ENCODE data around the gene PLSCR4.
A peak's percentile ranks its signal among the peaks of the same experiment; 100 is the strongest.

The PLSCR4 gene

DNA sequence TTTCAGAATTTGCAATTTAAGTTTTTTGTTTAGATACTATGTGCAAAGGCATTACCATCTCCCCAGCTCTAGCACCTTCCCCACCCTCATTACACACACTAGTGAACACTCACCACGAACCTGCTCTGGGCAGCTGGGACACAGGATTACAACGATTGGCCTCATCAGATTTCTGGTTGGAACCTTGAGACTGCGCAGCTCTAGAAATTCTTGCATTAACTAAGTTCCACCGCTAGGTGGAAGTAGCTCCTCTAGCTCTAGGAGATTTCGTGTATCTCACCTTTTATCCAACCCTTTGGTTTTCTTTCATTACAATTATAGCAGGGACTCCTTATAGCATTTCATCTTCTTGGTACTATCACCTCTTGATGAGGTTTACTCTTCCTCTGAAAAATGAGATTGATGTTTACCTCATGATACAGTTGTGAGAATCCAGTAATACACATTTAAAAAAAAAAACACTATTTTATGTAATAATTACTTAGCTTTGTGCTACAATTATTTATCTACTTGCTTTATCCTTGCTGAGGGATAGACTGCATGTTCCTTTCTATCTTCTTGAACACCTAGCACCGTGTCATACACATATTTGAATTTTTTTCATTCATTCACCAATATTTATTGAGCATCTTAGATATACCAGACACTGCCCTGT lies 61.3 kb downstream of the PLSCR4 start:
- DNase-seq = peak; percentile 43

GRCh38 chr3:146187334-146187950 lies 63.5 kb downstream of the PLSCR4 start:
- DNase-seq = no peak

DNA sequence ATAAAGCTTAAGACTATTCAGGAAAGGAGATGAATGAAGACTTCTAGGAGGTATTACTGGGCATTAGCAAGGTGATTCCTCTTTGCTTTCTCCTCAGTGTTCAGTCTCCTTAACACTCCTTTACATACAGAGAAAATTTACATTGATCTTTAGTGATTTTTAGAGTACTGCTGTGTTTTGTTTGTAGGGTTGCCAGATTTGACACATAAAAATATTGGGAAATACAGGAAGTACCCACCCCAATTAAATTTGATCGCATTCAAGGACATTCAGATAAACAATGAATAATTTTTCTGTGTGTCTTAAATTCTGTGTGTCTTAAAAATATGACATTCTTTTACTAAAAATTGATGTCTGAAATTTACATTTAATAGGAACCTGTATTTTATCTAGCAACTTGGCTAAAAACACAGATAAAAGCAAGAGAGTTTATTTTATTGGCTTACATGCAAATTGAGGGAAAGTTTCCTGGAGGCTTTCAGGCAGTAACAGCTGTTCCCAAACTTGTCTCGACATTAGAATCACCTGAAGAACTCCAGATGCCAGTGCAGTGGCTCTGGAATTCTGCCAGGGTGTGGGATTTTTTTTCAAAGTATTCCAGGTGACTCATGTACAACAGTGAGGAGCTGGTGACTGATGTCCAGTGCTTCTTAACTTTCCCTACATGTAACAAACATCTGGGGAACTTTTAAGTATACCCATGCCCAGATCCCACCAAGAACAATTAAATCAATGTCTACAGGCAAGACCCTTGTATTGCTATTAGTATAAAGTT lies 66.5 kb downstream of the PLSCR4 start:
- DNase-seq = no peak

- DNase-seq = no peak
Observed at GRCh38 chr3:146181216-146181615, 69.7 kb downstream of the PLSCR4 start.

GRCh38 chr3:146180376-146180775 lies 70.5 kb downstream of the PLSCR4 start:
- no peak for DNase-seq

DNA sequence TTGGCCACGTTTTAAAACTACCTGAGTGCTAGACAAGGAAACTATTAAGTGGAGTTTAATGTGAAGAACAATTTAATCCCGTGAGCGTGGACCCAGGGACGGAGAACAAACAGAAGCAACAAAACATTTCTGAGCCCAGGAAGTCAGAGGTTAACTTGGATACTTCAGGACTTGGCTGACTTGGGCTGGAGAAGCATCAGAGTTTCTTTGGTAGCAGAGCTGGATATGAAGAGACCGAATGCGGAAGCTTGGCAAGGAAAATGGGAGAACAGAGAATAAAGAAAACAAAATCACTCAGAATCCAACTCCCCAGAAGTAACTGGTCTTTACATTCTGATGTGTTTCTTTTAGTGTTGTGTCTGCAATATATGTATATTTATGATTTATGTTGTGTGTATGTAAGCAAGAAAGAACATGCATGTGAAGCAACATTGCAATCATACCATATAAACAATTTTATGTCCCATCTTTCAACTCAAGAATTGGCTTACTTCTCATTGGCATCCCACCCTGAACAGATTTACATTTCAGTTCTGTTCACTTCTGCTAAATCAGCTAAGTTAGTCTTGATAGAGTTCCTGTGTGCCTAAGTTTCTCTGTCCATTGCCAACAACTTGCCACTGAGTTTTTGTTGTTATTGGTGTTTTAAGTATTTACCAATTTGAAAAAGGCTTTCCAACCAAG lies 72.8 kb downstream of the PLSCR4 start:
- DNase-seq = no peak

- DNase-seq = no peak
Observed at GRCh38 chr3:146177519-146177918, 73.4 kb downstream of the PLSCR4 start.

DNA sequence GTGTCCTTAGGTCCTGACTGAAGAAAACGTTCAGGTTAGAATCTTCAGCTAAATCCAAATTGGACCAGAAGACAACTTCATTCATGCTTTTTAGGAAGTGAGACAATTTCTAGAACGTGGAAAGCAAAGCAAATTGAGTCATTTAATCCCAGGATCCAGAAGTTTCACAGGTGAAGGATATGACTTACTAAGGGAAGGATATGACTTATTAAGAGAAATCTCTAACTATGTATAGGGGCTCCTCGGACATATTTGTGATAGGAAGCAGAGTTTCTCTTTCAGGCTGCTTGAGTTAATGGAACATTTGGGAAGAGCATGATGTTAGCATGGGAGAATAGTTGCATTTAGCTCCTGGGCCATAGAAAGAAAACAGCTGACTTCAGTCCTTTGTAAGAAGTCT lies 73.8 kb downstream of the PLSCR4 start:
- DNase-seq = no peak

- no peak for DNase-seq
Observed at GRCh38 chr3:146172586-146172985, 78.3 kb downstream of the PLSCR4 start.

GRCh38 chr3:146170591-146170990 lies 80.3 kb downstream of the PLSCR4 start:
- no peak for DNase-seq

GRCh38 chr3:146169891-146170290 lies 81.0 kb downstream of the PLSCR4 start:
- DNase-seq = no peak

DNA sequence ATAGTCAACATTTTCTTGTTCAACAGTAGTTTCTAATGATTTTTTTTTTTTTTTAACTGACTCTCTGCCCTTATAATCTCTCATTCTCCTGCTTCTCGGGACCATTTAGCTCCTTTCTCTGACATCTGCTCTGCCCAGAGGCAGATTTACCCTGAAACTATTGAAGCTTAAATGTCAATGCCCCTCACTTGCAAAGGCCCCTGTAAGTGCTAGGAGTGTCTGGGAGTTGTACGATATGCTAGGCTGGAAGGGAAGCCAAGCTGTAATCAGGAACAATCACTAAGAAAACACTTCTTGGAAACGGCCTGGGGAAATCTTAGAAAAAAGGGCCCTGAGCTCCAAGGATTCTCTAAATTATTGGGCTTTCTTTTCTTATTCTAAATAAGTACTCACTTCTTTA lies 84.1 kb downstream of the PLSCR4 start:
- no peak for DNase-seq

- peak; percentile 81 for DNase-seq
Observed at GRCh38 chr3:146166415-146166821, 84.5 kb downstream of the PLSCR4 start.

GRCh38 chr3:146165877-146166276 lies 85.0 kb downstream of the PLSCR4 start:
- DNase-seq = no peak

DNA sequence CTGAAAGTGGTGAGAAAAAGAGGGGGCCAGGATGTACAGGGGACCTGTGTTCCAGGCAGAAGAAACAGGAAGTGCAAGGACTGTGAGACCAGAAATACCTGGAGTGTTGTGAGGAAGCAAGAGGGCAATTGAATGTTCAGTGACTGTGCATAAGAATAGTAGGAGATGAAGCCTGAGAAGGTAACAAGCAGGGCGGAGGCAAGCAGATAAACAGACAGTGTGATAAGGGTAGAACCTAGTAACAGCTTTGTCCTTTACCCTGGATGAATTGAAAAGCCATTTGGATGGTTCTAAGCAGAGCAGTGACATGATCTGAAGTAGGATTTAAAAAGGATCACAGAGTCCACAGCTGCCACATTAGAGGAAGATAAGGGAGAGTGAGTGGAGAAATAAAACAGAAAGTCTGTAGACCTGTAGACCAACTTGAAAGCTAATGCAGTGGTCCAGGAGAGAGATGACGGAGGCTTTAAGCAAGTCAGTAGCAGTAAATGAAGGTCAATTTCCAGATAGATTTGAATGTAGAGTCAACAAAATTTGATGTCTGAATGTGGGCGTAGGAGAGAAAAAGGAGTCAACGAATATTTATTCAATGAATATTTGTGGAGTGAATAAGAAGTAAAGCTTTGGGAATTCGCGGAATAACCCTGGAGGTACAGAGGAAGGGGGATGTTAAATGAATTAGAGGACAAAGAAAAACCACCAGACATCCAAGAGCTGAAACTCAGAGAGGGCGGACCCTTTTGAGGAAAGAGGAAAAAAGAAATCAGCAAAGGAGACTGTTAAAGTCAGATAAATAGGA lies 85.7 kb downstream of the PLSCR4 start:
- DNase-seq = no peak

GRCh38 chr3:146164506-146164905 lies 86.4 kb downstream of the PLSCR4 start:
- no peak for DNase-seq

DNA sequence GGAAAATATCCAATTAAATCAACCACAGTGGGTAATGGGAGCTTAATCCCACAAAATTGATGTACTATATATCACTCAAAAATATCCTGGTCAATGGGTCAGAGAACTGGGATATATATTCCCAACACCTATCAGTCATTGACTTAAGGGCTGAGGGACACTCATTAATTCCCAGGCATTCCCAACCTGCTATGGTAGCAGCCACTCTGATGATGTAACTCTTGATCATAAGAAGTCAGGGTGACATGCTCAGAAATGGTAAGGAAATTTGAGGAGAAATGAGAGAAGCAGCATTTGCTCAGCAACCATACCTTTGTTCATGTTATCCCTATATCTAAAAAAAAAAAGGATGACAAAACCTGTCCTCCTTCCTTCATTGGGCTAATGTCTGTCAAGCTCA lies 86.8 kb downstream of the PLSCR4 start:
- no peak for DNase-seq

DNA sequence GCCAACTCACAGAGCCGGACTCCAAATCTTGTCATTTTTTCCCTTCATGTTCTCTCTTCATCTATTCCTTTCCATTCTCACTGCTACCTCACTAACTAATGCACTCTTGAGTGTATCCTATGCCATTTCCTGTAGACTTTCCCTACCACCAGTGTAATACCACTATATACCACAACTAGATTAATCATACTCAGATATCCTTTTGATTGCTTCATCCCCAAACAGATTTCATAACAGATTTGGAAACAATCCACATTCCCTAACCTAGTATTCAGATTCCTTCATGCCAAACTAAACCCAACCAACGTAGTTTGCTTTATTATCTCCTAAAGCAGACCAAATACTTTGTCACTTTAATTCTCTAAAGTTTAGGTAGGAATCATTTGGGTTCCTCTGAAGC lies 87.3 kb downstream of the PLSCR4 start:
- DNase-seq = no peak

DNA sequence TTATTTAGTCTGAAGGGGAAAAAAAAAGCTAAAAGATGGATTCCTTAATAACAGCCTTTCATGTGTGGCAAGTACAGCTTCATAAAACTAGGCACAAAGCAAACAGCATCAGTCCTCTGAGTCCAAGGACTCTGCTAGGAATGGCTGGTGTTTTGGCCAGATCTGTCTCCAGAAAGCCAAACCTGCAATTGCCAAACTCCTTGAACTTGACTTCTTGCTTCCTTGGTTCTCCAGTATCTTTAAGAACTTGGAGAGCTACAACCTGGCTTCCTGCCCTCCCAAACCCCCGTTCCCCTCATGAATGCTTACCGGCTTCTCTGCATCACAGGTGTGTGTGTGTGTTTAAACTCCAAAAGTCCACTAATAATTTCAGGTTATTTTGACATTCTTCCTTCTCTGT lies 88.3 kb downstream of the PLSCR4 start:
- DNase-seq = no peak

- no peak for DNase-seq
Observed at GRCh38 chr3:146161663-146162002, 89.3 kb downstream of the PLSCR4 start.

GRCh38 chr3:146160964-146161662 lies 89.8 kb downstream of the PLSCR4 start, which contains the start of gene PLOD2:
TSS of gene PLOD2 (minus strand) at chr3:146161184. CDS start at chr3:146160989, 195 bp downstream.
- peak; percentile 68 for DNase-seq

DNA sequence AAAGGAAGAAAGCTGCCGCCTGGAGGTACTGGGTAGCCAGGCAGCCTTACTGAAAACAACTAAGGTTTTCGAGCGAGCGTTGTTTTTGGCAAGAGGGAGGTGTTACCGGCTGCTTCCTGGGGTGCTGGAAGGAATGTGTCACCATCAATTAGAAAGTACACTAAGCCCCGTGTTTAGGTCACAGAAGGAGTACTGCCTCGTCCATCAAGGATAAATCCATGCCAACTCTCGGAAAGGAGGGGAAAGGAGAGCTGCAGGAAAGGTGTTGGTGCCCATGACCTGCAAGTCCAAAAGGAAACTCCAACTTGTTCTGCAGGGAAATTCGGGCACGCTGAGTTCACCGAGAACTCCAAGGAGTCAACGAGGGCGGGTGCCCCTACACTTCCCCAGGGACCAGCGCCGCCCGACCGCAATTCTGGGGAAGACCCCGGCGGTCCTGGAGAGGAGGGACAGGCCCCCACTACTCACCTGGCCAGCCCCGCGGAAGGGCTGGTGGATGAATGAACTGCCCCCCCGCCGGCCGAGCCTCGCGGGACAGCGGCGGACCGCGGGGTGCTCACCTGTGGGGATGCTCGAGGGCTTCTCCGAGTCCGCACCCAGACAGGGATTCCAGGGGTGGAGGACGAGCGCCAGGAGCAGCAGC lies 90.5 kb downstream of the PLSCR4 start:
- peak; percentile 72 for DNase-seq

Data from NCI-H446 treated with DMSO at 0.1 percent for 48 hours (cell line).